Measurements from ENCODE around the gene PDZD4.

Gene PDZD4

GRCh38 chrX:153870791-153871360, 40.5 kb upstream of the PDZD4 start:
- H3K27me3 Mint-ChIP-seq = peaks cover 55% of the 10 kb centered on the region
- H3K4me3 Mint-ChIP-seq = no peak overlapping the region
- no peaks in the 10 kb centered on the region for H3K36me3 Mint-ChIP-seq (ENCODE audit: low read depth)
- H3K4me1 Mint-ChIP-seq (ENCODE audit: low read depth) = no peaks in the 10 kb centered on the region
- peaks cover 4% of the 10 kb centered on the region for H3K9me3 Mint-ChIP-seq
- DNase-seq = no peak
- H3K27ac Mint-ChIP-seq = no peak overlapping the region

DNA sequence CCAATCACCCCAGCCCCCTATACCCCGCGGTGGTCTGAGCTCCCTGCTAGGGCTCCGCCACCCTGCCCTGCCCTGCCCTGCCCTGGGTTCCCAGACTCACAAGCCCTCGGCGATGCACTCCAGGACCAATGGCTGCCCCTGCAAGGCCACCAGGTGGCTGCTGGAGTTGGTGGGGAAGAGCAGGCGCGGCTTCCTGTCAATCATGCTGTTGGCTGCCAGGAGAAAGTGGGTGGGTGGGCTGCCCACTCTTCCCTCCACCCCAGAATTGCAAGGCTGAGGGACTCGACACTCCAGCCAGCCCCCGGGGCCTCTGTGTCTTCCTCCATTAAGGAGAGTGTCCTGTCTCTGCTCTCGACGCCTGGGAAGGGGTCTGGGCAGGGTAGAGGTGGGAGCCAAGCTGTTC, 39.9 kb upstream of the PDZD4 start:
- no peak overlapping the region for H3K4me3 Mint-ChIP-seq
- no peaks in the 10 kb centered on the region for H3K4me1 Mint-ChIP-seq (ENCODE audit: low read depth)
- no peak overlapping the region for H3K27ac Mint-ChIP-seq
- H3K9me3 Mint-ChIP-seq = peaks cover 4% of the 10 kb centered on the region
- H3K36me3 Mint-ChIP-seq (ENCODE audit: low read depth) = no peaks in the 10 kb centered on the region
- no peak for DNase-seq
- H3K27me3 Mint-ChIP-seq = peaks cover 56% of the 10 kb centered on the region

GRCh38 chrX:153869473-153870287, 39.3 kb upstream of the PDZD4 start:
- H3K27me3 Mint-ChIP-seq = peaks cover 51% of the 10 kb centered on the region
- H3K27ac Mint-ChIP-seq = no peak overlapping the region
- H3K4me3 Mint-ChIP-seq = no peak overlapping the region

DNA sequence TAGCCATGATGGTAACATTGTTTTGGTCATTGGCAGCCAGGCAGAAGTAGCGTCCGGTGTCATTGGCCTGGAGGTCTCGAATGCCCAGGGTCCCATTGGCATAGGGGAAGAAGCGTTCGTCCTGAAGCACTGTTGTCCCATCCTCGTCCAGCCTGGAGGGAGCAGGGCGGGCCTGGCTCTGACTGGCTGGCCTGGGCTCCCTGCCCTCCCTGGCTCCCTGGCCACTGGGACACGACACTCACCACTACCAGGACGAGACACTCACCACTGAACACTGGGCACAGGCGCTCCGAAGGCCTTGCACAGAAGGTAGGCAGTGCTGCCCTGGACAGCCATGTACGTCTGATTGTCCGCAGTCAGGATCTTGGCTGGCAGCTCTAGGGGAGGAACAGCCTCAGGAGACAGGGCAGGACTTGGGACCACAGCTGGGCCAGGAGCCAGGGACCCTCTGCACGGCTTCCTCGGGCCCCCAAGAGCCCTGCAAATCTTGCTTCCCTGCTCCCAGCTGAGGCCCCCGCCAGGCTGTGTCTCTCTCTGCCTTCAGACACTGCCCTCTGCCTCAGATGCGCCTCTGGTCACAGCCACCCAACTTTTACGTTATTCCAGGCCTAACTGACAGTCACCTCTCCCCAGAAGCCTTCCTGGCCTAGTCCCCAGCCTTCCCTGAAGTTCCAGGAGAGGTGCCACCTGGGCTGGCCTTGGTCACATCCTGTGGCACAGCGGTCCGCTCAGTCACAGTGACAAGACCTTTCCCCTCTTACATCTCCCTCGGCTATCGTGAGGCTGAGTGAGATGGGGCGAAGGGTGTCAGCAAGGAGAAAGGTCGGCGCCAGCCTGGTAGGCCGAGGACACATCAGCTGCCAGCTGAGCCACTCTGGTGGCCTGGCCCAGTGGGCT, 38.5 kb upstream of the PDZD4 start:
- Mint-ChIP-seq H3K4me1 (ENCODE audit: low read depth) (no peaks in the 10 kb centered on the region), H3K4me3 (no peak overlapping the region), H3K27me3 (peaks cover 42% of the 10 kb centered on the region), H3K36me3 (ENCODE audit: low read depth) (no peaks in the 10 kb centered on the region), H3K27ac (no peak overlapping the region), H3K9me3 (no peaks in the 10 kb centered on the region)
- DNase-seq = no peak

More at GRCh38 chrX:153869473-153870287, 39.3 kb upstream of the PDZD4 start:
- no peaks in the 10 kb centered on the region for H3K36me3 Mint-ChIP-seq (ENCODE audit: low read depth)
- peaks cover under 1% of the 10 kb centered on the region for H3K9me3 Mint-ChIP-seq
- no peaks in the 10 kb centered on the region for H3K4me1 Mint-ChIP-seq (ENCODE audit: low read depth)
- DNase-seq = no peak

DNA sequence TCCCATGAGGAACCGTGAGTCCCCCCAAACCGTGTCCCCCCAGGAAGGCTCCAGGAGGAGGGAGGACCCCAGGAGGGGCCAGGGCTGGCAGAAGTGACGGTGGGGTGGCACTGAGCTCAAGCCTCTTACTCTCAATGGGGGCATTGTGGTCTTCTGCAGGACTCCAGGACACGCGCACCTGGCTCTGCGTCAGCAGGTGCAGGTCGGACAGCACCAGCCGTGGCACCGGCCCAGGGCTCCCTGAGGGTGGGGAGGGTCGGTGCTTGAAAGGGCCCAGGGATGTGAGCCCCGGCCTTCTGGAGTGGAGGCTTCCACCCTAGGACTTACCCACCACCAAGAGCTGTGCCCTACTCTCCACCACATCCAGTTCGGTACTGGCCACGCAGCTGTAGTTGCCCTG, 37.3 kb upstream of the PDZD4 start:
- Mint-ChIP-seq H3K27me3 (peaks cover 40% of the 10 kb centered on the region), H3K4me3 (no peak overlapping the region)

GRCh38 chrX:153867139-153867538, 36.8 kb upstream of the PDZD4 start:
- Mint-ChIP-seq H3K36me3 (ENCODE audit: low read depth) (no peaks in the 10 kb centered on the region), H3K9me3 (no peaks in the 10 kb centered on the region), H3K4me3 (no peak overlapping the region), H3K27ac (no peak overlapping the region), H3K27me3 (peaks cover 36% of the 10 kb centered on the region), H3K4me1 (ENCODE audit: low read depth) (no peaks in the 10 kb centered on the region)
- DNase-seq = no peak

More for the DNA sequence above, 37.3 kb upstream of the PDZD4 start:
- no peak for DNase-seq
- Mint-ChIP-seq H3K9me3 (no peaks in the 10 kb centered on the region), H3K27ac (no peak overlapping the region), H3K36me3 (ENCODE audit: low read depth) (no peaks in the 10 kb centered on the region), H3K4me1 (ENCODE audit: low read depth) (no peaks in the 10 kb centered on the region)

GRCh38 chrX:153866302-153867019, 36.1 kb upstream of the PDZD4 start:
- H3K4me1 Mint-ChIP-seq (ENCODE audit: low read depth) = no peaks in the 10 kb centered on the region
- no peaks in the 10 kb centered on the region for H3K36me3 Mint-ChIP-seq (ENCODE audit: low read depth)
- no peak overlapping the region for H3K27ac Mint-ChIP-seq
- DNase-seq = no peak
- H3K9me3 Mint-ChIP-seq = no peaks in the 10 kb centered on the region
- no peak overlapping the region for H3K4me3 Mint-ChIP-seq
- peaks cover 35% of the 10 kb centered on the region for H3K27me3 Mint-ChIP-seq

GRCh38 chrX:153865685-153866084, 35.3 kb upstream of the PDZD4 start:
- no peaks in the 10 kb centered on the region for H3K36me3 Mint-ChIP-seq (ENCODE audit: low read depth)
- H3K4me1 Mint-ChIP-seq (ENCODE audit: low read depth) = no peaks in the 10 kb centered on the region
- DNase-seq = no peak

DNA sequence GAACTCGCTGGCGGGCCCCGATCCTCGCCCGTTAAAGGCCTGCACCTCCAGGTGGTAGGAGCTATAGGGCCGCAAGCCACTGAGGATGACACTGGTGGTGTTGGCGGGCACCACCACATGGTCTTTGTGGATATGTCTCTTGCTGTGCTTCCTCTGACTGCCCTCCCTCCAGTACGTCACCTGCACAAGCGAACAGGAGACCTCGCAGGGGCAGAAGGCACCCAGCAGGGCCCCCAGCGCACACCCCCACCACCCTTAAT, 34.9 kb upstream of the PDZD4 start:
- no peaks in the 10 kb centered on the region for H3K36me3 Mint-ChIP-seq (ENCODE audit: low read depth)
- H3K27ac Mint-ChIP-seq = no peak overlapping the region
- DNase-seq = no peak
- H3K4me3 Mint-ChIP-seq = no peak overlapping the region
- no peaks in the 10 kb centered on the region for H3K4me1 Mint-ChIP-seq (ENCODE audit: low read depth)
- H3K9me3 Mint-ChIP-seq = no peaks in the 10 kb centered on the region
- peaks cover 34% of the 10 kb centered on the region for H3K27me3 Mint-ChIP-seq

More at GRCh38 chrX:153865685-153866084, 35.3 kb upstream of the PDZD4 start:
- Mint-ChIP-seq H3K9me3 (no peaks in the 10 kb centered on the region), H3K4me3 (no peak overlapping the region), H3K27me3 (peaks cover 35% of the 10 kb centered on the region), H3K27ac (no peak overlapping the region)

DNA sequence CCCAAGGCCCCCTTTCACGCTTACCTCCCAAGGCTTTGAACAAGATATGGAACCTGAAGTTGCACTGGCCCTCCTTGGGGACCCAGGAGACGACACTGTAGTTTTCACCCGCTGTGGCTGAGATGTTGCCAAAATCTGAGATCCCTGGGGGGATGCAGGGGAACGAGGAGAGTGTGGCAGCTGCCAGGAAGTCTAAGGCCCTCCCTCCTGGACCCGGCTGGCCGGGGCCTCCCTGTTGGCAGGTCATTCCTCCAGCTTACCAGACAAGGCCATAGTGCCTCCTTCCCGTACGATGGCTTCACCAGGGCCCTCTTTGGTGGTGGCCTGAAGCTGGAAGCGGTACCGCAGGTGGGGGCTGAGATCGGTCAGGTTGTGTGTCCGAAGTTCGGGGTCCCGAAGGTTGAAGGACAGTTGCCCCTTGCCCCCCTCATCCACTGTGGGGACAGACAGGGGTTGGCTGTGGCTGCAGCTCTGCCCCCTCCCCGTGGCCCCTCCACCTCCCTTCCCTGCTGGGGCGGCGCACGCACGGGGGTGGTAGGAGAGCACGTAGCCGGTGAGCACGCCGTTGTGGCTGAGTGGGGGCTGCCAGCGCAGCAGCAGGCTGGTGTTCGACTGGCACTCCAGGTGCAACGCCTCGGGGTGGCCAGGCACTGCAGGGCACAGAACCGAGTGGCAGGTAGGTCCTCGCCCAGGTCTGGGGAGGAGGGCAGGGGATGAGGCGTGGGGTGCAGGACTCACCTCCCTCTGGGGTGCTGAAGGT, 34.4 kb upstream of the PDZD4 start:
- H3K9me3 Mint-ChIP-seq = no peaks in the 10 kb centered on the region
- no peak overlapping the region for H3K27ac Mint-ChIP-seq
- no peaks in the 10 kb centered on the region for H3K4me1 Mint-ChIP-seq (ENCODE audit: low read depth)
- H3K4me3 Mint-ChIP-seq = no peak overlapping the region
- H3K27me3 Mint-ChIP-seq = peaks cover 37% of the 10 kb centered on the region
- DNase-seq = no peak
- H3K36me3 Mint-ChIP-seq (ENCODE audit: low read depth) = no peaks in the 10 kb centered on the region

- Mint-ChIP-seq H3K27ac (no peak overlapping the region), H3K9me3 (no peaks in the 10 kb centered on the region), H3K36me3 (ENCODE audit: low read depth) (no peaks in the 10 kb centered on the region), H3K27me3 (peaks cover 38% of the 10 kb centered on the region), H3K4me1 (ENCODE audit: low read depth) (no peaks in the 10 kb centered on the region), H3K4me3 (no peak overlapping the region)
- no peak for DNase-seq
Observed at GRCh38 chrX:153864101-153864500, 33.8 kb upstream of the PDZD4 start.

- H3K9me3 Mint-ChIP-seq = no peaks in the 10 kb centered on the region
- no peak for DNase-seq
Observed at GRCh38 chrX:153863251-153863991, 33.1 kb upstream of the PDZD4 start.

More at GRCh38 chrX:153863251-153863991, 33.1 kb upstream of the PDZD4 start:
- Mint-ChIP-seq H3K4me1 (ENCODE audit: low read depth) (no peaks in the 10 kb centered on the region), H3K4me3 (no peak overlapping the region), H3K27ac (no peak overlapping the region), H3K27me3 (peaks cover 36% of the 10 kb centered on the region), H3K36me3 (ENCODE audit: low read depth) (no peaks in the 10 kb centered on the region)
